GM23248 (cell line): Measurements from ENCODE around the gene HHLA2.

Source experiments
- EZH2 ChIP-seq: fragments of 200-600 bp; sonication (generic); IDR thresholded peaks from 2 replicates; pipeline ENCODE4 v1.6.1; 2018; ENCODE audit warnings: antibody characterized with exemption, mild to moderate bottlenecking; ENCODE audit not compliant: insufficient read depth, poor library complexity, severe bottlenecking
- EZH2phosphoT487 ChIP-seq: fragments of 200-600 bp; sonication (generic); IDR thresholded peaks from 2 replicates; pipeline ENCODE4 v1.6.1; 2018; ENCODE audit warnings: antibody characterized with exemption, moderate library complexity, mild to moderate bottlenecking, low read depth; ENCODE audit not compliant: insufficient read depth

DNA sequence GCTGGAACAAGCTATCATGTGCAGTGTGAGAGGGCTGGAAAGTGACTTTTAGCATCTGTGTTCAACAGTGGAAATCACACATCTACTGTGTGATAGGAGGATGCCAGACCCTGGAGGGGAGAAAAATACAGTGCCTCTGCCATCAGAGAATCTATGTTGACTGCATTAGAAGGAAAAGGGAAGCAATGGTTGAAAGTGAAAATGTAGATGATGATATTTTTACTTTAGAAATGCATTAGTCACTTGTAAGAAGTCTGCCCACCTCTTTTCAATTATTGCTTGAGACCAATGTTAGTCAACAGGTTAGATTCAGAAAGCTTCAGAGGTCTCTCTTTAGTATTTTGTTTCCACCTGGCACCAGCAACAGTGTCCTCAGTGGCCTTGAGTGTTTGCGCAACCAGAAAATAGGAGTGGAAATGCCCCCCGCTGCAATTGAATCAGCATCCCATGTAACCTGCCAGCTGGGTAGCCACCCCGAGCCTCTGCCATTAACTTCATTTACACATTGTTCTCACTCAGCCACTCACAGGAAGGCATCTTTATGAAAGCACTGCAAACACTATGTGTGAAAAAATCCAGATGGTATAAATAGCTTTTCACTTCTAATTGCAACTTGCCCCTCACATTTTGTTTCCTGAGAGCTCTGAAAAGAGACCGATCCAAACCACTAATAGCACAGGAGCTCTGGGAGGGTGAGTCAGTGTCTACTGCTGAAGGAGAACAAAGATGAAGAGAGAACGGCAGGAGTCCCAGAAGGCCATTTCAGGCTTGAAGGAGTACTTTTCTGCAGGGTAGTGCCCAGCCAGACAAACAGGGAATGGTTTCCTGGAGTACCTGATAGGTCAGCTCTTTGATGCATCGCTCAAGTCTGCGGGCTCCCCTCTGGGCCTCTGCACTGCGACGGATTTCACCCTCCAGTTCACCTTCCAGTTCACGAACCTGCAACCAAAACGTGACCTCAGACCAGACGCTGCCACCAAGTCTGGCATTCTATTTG lies 92.1 kb downstream of the HHLA2 start:
- TF ChIP-seq EZH2 (no peak), EZH2phosphoT487 (no peak)
